Mucosa of rectum (tissue), 2 donors: Measurements from ENCODE around the gene SYTL3.
A peak's percentile ranks its signal among the peaks of the same experiment; 100 is the strongest.

Experiments
- H3K27ac ChIP-seq, 2 donors: one replicate each; pipeline ENCODE4 v1.7.0; 2013; ENCODE audit warnings: inconsistent platforms in 2 of 2, low read depth in 2 of 2, low read length in 2 of 2
- H3K27me3 ChIP-seq, 2 donors: one replicate each; pipeline ENCODE4 v1.7.0; 2013; ENCODE audit warnings: low read length in 2 of 2; ENCODE audit not compliant: control insufficient read depth in 2 of 2, insufficient read depth in 2 of 2
- H3K36me3 ChIP-seq, 2 donors: one replicate each; pipeline ENCODE4 v1.7.0; 2013; ENCODE audit warnings: low read length in 2 of 2; ENCODE audit not compliant: control insufficient read depth in 2 of 2, insufficient read depth in 2 of 2
- H3K4me1 ChIP-seq, 2 donors: one replicate each; pipeline ENCODE4 v1.7.0; 2013; ENCODE audit warnings: low read length in 2 of 2, mild to moderate bottlenecking in 1 of 2; ENCODE audit not compliant: control insufficient read depth in 2 of 2, insufficient read depth in 2 of 2
- H3K4me3 ChIP-seq, 2 donors: one replicate each; pipeline ENCODE4 v1.7.0; 2013; ENCODE audit warnings: low read length in 2 of 2
- H3K9ac ChIP-seq, 2 donors: one replicate each; pipeline ENCODE4 v1.7.0; 2013; ENCODE audit warnings: low read length in 2 of 2, low read depth in 1 of 2, mild to moderate bottlenecking in 1 of 2
- H3K9me3 ChIP-seq, 2 donors: one replicate each; pipeline ENCODE4 v1.7.0; 2013; ENCODE audit warnings: low read length in 2 of 2; ENCODE audit not compliant: control insufficient read depth in 2 of 2
- donor health status: healthy.
- donor health status: Normal muscosa, but diverticular disease.

SYTL3 gene

GRCh38 chr6:158640519-158640918 lies 9.3 kb upstream of the SYTL3 start:
- H3K4me3 ChIP-seq, result no peak overlapping the region
- H3K9me3 ChIP-seq, result no peaks in the 10 kb centered on the region
- H3K4me1 ChIP-seq, result peaks cover 15 to 17% of the 10 kb centered on the region in 2 donors
- H3K27me3 ChIP-seq, result no peaks in the 10 kb centered on the region
- peaks cover 14 to 21% of the 10 kb centered on the region in 2 donors for H3K36me3 ChIP-seq
- no peak overlapping the region for H3K27ac ChIP-seq
- H3K9ac ChIP-seq, result no peak overlapping the region

GRCh38 chr6:158642097-158642601 lies 7.7 kb upstream of the SYTL3 start:
- no peaks in the 10 kb centered on the region for H3K9me3 ChIP-seq
- H3K4me1 ChIP-seq, result peaks cover 15 to 17% of the 10 kb centered on the region in 2 donors
- no peak overlapping the region for H3K4me3 ChIP-seq
- no peaks in the 10 kb centered on the region for H3K27me3 ChIP-seq
- peaks cover 5 to 9% of the 10 kb centered on the region in 2 donors for H3K36me3 ChIP-seq
- H3K27ac ChIP-seq, result peak overlapping the region in 1 of 2 donors; percentile 9
- no peak overlapping the region for H3K9ac ChIP-seq

- Histone ChIP-seq H3K4me1 (peaks cover 15 to 17% of the 10 kb centered on the region in 2 donors), H3K27ac (peak overlapping the region; percentile 98 to 99)
Measured at GRCh38 chr6:158643836-158644230, 6.0 kb upstream of the SYTL3 start.

GRCh38 chr6:158644231-158645063 lies 5.4 kb upstream of the SYTL3 start, which contains the start of gene DYNLT1:
DYNLT1 (minus strand) TSS chr6:158644743; CDS start chr6:158644708, 35 bp downstream.
- H3K4me1 ChIP-seq, result peaks cover 15 to 18% of the 10 kb centered on the region in 2 donors
- H3K9ac ChIP-seq, result peak within 1 kb of the TSS; percentile 94 to 99
- H3K27ac ChIP-seq, result peak within 1 kb of the TSS; percentile 98 to 99
- H3K36me3 ChIP-seq, result peaks cover 0 to 5% of the 10 kb centered on the region in 2 donors
- peak within 1 kb of the TSS; percentile 83 to 97 for H3K4me3 ChIP-seq
- H3K27me3 ChIP-seq, result no peaks in the 10 kb centered on the region
- H3K9me3 ChIP-seq, result no peaks in the 10 kb centered on the region

More at GRCh38 chr6:158643836-158644230, 6.0 kb upstream of the SYTL3 start:
- Histone ChIP-seq H3K9me3 (no peaks in the 10 kb centered on the region), H3K9ac (peak overlapping the region; percentile 94 to 99), H3K27me3 (no peaks in the 10 kb centered on the region), H3K36me3 (peaks cover 0 to 5% of the 10 kb centered on the region in 2 donors), H3K4me3 (peak overlapping the region; percentile 83 to 97)

- H3K4me1 ChIP-seq, result peaks cover 15 to 19% of the 10 kb centered on the region in 2 donors
Measured at GRCh38 chr6:158645064-158646022, 4.5 kb upstream of the SYTL3 start.

GRCh38 chr6:158646023-158646910 lies 3.6 kb upstream of the SYTL3 start:
- H3K9ac ChIP-seq, result no peak overlapping the region
- H3K36me3 ChIP-seq, result no peaks in the 10 kb centered on the region
- H3K4me3 ChIP-seq, result no peak overlapping the region
- H3K27me3 ChIP-seq, result no peaks in the 10 kb centered on the region
- H3K27ac ChIP-seq, result no peak overlapping the region
- peaks cover 15 to 19% of the 10 kb centered on the region in 2 donors for H3K4me1 ChIP-seq
- no peaks in the 10 kb centered on the region for H3K9me3 ChIP-seq

More at GRCh38 chr6:158645064-158646022, 4.5 kb upstream of the SYTL3 start:
- H3K9ac ChIP-seq, result peak overlapping the region; percentile 90 to 99
- peak overlapping the region; percentile 83 to 97 for H3K4me3 ChIP-seq
- H3K36me3 ChIP-seq, result peaks cover 0 to 4% of the 10 kb centered on the region in 2 donors
- H3K27ac ChIP-seq, result peak overlapping the region; percentile 98 to 99
- no peaks in the 10 kb centered on the region for H3K27me3 ChIP-seq
- H3K9me3 ChIP-seq, result no peaks in the 10 kb centered on the region

GRCh38 chr6:158647501-158647900 lies 2.4 kb upstream of the SYTL3 start:
- Histone ChIP-seq H3K36me3 (no peaks in the 10 kb centered on the region), H3K9me3 (no peaks in the 10 kb centered on the region), H3K9ac (no peak overlapping the region), H3K4me1 (peaks cover 10 to 12% of the 10 kb centered on the region in 2 donors), H3K27ac (no peak overlapping the region), H3K4me3 (no peak overlapping the region), H3K27me3 (no peaks in the 10 kb centered on the region)

- H3K36me3 ChIP-seq, result no peaks in the 10 kb centered on the region
- peaks cover 5% of the 10 kb centered on the region in 2 donors for H3K4me1 ChIP-seq
- H3K27ac ChIP-seq, result peak overlapping the region in 1 of 2 donors; percentile 46
- no peak overlapping the region for H3K9ac ChIP-seq
- H3K4me3 ChIP-seq, result no peak overlapping the region
- no peaks in the 10 kb centered on the region for H3K27me3 ChIP-seq
- H3K9me3 ChIP-seq, result no peaks in the 10 kb centered on the region
Measured at GRCh38 chr6:158648682-158649131, 1.1 kb upstream of the SYTL3 start.
